HG03280 (cell line): Measurements from ENCODE around the gene GRB2.
"Not testable (repeated sequence)": the region's sequence is repeated elsewhere in the genome, so short reads cannot be mapped to it uniquely, and the experiment has no call there.

Experiments
- ATAC-seq: cut with Tn5 transposase; IDR thresholded peaks from one replicate; pipeline ENCODE4 v1.9.1; 2021; ENCODE audit warnings: mild to moderate bottlenecking, moderate library complexity; ENCODE audit not compliant: unreplicated experiment

The GRB2 gene

DNA sequence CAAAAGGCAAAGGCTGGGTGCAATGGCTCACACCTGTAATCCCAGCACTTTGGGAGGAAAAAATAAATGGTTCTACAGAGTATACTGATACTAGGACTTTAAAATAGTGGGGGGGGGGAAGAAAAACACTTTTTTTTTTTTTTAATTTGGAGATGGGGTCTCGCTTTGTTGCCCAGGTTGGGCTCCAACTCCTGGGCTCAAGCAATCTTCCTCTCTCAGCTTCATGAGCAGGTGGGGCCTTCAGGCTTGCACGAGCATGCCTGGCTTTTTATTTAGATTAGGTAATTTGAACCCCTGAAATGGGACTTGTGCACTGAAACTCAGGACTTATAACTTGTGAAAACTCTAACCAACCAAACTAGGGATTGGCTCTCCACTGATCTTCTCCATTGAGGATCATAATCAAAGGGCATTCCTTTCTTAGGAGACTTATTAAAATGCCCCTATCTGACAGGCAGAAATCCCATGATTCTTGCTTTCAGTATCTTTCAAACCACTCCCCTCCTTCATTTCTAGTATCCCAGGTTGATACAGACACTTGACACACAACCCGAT is 16.9 kb downstream of the GRB2 start:
- no peak for ATAC-seq

DNA sequence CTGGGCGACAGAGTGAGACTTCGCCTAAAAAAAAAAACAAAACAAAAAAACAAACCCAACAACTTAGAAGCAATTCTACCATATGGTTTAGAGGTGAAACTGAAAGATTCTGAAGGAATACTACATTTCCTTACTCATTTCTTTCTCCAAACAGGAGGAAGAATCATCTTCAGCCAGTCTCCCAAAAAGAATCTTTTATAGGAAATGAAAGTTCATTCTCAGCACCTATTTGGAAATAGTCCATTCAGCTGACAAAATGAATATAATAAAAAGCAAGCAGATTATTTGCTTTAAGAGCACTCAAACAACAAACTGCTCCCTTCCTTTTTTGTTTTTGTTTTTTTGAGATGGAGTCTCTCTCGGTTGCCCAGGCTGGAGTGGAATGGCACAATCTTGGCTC is 17.7 kb downstream of the GRB2 start:
- no peak for ATAC-seq

DNA sequence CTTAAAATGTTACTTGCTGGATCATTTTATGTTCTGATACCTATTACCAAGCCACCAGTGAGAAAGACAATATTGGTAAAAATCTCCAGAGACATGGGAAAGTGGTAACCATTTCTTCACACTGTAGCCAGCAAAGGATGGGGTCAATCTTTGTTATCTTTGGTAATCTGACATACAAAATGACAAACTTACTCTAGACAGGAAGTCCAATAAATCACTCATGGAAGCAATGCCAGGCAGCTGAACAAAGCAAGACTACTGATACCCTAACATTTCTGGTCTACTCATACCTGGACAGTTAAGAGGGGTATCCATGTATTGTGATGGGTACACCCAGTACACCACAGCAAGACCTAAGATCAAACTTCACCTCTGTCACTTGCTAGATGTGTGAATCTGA is 19.0 kb downstream of the GRB2 start:
- ATAC-seq = no peak

DNA sequence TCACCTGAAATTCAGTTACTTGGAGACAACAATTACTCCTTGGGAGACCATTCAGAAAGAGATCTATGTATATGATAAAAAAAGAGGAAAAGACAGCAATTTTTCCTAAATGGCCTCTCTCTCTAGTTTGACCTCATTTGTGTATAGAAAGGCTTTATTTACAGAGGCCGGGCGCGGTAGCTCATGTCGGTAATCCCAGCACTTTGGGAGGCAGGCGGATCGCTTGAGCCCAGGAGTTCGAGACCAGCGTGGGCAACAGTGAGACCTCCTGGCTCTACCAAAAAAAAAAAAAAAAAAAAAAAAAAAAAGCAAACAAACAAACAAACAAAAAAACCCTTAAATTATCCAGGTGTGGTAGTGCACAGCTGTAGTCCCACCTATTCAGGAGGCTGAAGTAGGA is 20.7 kb downstream of the GRB2 start:
- no peak for ATAC-seq

DNA sequence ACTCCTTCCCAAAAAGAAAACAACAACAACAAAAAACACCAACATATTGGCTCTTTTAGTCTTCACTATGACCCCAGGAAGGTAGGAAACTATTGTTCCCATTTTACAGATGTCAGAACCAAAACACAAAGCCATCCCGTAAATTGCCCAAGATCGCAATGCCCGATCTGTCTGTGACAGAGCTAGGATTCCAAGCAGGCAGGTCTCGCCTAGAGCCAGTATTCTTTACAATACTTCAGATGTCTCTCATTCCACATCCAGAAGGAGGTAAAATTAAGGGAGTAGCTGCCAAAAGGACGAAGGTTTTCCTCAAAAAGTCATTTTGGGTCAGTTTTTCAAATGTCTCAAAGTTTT is 21.7 kb downstream of the GRB2 start:
- no peak for ATAC-seq

DNA sequence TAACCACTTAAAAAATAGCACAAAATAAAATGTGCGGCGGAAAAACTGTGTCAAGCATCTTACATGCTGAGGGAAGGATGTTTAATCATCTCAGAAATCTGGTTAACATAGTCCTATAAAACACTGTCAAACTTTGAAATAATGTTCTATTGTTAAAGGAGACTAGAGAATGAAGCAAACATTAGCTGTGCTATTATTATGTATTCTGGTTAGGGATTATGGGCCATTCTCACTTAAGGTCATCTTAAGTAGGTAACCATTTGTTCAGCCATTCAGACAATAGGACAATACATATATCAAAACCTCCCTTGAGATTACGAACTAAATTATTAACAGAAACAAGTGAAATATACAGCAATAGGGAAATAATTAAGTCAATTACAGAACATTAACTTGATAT is 24.7 kb downstream of the GRB2 start:
- no peak for ATAC-seq

DNA sequence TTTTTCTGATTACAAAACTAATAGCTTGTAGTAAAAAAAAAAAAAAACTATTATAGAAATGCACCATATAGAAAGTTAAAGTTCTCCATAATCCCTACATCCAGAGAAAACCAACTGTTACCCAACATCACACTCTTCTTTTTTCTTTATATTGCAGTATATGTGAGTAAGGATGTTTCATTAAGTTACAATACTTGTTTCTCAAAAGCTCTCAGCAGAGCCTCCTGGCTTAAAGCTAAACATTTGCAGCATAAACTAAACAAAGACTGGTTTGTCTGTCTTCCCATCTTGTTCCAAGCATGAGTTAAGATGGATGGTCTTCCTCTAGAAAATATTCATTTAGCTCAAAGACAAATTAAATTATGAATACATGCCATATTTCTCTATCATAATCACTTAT is 25.2 kb downstream of the GRB2 start:
- ATAC-seq = no peak

DNA sequence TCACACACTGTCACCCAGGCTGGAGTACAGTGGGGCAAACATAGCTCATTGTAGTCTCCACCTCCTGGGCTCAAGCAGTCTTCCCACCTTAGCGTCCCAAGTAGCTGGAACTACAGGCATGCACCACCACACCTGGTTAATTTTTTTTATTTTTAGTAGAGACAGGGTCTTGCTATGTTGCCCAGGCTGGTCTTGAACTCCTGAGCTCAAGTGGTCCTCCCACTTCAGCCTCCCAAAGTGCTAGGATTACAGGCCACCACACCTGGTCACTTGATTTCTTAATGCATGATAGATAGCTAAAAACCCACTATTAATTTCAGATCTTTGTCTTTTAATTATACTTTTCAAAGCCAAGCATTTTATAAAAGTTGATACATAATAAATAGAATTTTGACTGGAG is 26.1 kb downstream of the GRB2 start:
- ATAC-seq = not testable (repeated sequence)

DNA sequence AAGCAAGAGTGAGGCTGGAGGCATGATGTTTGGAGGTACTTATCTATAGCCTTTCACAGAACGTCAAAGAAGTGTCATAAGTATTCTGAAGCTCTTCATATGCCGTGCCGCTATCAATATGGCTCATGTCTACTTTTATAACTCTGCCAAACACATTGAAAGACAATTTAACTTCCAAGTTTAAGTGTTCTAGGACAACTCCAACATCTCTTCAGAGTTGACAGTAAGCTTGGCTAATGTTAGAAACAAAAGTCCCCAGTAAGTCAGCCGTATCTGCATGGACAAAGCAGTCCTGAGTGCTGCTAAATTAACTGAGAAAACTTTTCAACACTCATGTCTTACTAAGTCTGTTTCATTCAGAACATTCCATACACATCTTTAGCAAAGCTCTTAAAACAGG is 32.2 kb downstream of the GRB2 start:
- no peak for ATAC-seq

DNA sequence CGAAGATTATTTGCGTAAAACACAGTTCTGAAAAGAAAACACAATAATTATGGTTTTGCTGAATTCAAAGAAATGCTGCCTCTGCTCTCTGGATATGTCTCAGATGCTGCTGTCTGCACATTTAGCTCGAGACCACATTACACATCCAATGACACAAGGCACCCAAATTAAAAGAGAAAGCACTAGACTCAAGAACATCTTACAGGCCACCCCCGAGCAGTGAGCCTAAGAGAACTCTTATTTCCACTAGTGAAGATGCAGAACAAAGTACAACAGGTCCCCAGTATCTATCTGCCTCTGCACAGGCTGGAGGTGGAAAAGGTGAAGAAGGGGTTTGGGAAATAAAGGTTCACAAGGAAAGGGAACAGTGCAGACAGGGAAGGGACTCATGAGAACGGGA is 33.5 kb downstream of the GRB2 start:
- ATAC-seq = no peak

DNA sequence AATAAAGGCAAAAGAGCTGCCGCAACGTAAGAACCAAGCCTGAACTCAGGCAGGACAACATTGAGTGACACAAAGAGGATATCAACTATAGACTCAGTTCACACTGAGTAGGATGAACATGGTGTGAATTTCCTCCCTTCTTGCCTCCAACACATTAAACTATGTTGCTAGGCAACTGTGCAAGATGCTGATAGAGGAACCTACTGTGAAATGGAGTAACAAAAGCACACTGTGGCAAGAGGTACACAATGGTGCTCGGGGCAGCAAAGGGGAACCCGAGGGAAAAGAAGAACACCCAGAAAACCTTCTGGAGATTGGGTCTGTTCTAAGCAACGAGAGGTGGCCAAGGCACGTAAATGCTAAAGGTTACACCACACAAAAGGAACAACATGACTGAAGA is 34.1 kb downstream of the GRB2 start:
- no peak for ATAC-seq

DNA sequence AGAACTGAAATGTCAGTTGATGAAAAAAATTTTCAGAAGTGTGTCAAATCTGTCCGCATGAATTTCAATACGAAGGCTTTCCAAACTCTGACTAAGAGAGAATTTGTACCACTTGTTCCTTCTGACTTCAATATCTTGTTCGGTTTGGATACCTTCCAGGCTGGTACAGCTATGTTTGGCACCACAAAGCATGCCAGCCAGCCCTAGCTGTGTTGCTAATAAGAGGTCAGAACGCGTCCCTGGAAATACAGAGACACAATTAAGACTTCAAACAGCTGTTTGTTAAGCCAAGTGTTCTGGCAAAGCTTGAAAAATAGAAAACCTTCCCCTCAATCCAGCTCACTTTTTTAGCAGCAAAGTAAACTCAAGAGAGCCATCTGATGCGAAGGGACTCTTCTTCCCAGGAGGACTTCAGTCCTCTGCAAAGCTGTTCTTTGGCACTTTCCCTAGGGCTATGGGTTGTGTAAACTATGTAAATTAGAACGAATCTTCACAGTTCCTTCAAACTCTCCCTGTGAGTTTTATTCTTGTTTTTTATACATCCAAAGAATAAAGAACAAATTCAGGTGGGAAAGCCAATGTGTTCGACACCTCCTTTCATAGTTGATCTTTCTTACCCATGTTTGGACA is 35.1 kb downstream of the GRB2 start:
- no peak for ATAC-seq

DNA sequence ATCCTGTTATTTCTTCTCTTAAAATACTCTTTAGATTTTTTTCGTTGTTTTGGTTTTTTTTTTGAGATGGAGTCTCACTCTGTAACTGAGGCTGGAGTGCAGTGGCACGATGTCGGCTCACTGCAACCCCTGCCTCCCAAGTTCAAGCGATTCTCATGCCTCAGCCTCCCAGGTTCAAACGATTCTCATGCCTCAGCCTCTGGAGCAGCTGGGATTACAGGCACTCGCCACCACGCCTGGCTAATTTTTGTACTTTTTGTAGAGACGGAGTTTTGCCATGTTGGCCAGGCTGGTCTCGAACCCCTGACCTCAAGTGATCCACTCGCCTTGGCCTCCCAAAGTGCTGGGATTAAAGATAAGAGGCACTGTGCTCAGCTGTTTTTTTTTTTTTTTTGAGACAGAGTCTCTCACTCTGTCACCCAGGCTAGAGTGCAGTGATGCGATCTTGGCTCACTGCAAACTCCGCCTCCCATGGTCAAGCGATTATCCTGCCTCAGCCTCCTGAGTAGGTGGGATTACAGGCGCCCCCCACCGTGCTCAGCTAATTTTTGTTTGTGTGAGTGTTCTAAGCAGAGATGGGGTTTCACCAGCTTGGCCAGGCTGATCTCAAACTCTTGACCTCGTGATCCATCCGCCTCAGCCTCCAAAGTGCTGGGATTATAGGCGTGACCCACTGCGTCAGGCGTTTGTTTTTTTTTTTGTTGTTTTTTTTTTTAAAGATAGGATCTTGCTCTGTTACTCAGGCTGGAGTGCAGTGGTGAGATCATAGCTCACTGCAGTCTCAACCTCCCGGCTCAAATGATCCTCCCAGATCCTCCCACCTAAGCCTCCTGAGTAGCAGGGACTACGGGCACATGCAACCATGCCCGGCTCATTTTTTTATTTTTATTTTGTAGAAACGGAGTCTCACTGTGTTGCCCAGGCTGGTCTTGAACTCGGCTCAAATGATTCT is 37.4 kb downstream of the GRB2 start:
- not testable (repeated sequence) for ATAC-seq

DNA sequence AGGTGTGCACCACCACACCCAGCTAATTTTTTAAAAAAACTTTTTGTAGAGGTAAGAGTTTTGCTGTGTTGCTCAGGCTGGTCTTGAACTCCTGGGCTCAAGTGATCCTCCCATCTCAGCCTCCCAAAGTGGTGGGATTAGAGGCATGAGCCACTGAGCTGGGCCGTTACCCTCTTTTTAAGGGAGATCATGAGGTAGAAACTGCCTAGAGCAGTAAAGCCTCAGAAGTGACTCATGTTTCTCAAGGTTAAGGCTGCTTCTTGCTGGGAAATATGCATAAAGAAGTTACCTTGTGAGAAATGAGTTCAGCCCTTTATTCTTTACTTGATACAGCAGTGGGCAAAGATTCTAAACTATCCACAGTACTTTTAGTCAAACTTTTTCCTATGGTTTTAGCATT is 38.2 kb downstream of the GRB2 start:
- ATAC-seq = no peak

DNA sequence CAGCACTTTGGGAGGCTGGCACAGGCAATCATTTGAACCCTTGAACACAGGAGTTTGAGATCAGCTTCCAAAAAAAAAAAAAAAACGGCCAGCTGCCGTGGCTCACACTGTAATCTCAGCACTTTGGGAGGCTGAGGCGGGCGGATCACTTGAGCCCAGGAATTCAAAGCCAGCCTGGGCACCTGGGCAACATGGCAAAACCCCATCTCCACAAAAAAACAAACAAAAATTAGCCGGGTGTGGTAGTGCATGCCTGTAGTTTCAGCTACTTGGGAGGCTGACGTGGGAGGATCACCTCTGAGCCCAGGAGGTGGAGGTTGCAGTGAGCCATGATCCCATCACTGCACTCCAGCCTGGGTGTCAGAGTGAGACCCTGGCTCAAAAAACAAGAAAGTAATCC is 39.0 kb downstream of the GRB2 start:
- ATAC-seq = no peak

DNA sequence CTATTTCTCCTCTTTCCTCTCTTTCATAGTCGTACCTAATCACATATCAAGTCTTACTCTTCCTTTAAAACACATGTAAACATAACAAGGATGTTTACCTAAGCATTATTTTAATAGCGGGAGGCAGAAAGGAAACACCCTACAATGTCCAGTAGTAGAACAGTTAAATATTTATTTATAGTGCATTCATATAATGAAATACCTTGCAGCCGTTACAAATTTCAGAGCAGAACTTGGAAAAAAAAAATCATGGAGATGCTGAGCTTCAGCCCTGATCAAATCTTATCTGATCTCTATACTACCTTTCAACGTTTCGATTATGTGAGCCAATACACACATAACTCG is 39.6 kb downstream of the GRB2 start:
- no peak for ATAC-seq

DNA sequence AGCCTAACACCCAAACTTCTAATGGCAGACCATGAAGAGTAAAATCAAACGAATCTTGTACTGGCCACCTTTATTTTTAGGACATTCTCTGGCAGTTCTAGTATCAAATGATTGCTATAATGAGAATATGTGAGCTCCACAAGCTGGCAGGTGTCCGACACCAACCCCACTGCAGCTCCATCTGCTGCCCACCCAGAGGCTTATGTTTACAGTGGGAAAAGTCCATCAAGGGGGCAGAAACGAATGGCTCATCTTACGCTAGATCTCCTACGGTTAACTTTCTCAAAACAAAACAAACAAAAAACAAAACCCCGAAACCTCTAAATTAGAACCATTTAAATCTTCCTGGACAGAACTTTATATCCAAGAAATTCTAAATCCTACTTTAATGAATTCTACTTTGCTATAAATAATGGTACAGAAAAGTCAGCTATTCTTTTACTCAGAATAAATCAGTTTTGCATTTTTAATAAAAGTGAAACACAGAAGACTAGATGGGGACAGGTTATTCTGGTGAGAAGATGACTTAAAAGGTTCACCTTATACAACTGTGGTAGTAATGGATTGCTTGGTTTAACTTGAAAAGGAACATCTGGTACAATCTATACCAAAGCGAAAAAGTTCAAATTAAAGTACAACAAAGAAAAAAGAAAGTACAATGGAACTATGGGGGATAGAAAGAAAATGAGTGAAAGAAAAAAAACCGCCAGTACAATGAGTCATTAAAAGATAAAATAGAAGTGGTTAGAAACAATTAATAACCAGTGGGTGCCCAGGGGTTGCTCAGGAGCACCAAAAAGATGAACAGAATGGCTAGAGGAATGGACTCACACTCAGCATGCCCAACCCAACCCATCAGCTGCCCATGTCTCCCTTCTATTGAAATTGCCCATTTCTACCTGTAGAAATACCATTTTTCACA is 40.2 kb downstream of the GRB2 start:
- no peak for ATAC-seq

DNA sequence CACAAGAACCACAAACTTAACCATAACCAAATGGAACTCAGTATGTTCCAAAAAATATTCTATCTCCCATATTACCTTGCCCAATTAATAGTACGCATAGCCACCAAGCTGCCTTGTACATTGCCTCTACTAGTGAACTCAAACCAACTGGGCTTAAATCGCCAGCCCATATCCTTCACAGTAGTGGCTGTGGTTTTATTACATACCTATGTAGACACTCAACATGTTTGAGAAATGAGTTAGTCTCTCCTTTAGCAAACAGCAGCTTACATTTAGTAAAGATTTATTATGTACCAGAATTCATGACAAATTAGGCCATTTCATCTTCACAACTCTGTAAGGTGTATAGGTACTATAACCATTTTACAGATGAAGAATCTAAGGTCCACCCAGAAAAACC is 41.4 kb downstream of the GRB2 start:
- ATAC-seq = no peak

DNA sequence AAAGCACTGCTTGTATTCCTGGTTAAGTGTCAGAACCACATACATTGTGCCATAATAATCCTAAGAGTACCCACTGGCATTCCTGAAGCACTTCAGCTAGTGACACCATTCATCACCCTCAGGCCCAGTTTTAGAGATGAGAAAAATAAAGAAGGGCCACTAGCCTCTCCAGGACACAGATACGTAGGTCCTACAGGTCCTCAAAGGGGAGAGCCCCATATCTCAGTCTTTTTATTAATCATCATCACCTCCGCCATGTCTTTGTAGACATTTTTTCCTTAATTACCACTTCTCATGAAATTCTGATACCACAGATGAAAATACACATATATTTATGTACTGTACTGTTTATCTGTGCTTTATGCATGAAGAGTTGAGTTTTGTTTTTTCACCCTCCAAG is 43.5 kb downstream of the GRB2 start:
- no peak for ATAC-seq

DNA sequence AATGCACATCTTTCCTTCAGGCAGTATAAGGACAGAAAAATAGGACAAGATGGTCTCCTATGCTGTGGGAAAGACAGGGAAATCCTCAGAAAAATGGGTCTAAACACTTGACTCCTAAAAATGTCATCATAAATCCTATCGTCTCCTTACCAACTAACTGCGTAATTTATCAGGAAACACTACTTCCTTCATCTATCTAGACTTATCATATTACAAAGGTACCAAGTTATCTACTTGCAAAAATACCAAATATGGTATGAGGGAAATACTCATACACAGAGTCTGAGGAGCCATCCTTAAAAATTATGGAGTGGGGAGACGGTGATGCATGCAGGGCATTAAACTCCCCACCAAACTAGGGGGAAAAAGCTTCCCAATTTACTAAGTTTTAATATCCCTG is 44.1 kb downstream of the GRB2 start:
- ATAC-seq = no peak

DNA sequence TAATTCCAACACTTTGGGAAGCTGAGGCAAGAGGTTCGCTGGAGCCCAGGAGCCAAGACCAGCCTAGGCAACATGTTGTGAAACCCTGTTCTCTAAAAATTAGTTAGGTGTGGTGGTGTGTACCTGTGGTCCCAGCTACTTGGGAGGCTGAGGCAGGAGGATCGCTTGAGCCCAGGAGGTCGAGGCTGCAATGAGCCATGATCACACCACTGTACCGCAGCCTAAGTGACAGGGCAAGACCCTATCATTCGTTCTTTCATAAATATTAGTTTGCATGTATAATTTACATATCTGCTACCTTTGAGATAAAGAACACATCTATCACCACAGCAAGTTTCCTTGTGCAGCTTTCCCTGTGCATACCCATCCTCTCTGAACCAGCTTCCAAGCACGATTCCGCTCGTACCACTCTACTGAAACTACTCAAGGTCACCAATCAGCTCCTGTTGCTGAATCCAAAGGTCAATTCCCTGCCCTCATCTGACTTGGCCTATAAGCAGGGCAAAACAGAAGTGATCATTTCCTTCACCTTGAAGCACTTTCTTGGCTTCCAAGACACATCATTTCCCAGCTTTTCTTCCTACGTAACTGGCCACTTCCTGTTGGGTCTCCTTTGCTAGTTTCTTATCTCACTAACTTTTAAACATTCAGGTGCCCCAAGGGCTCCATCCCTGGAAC is 49.1 kb downstream of the GRB2 start:
- ATAC-seq = no peak
